OCI-LY7 (cell line): ENCODE results near the gene CBFA2T3. TPM values are rescaled to one million over a fixed set of nuclear protein-coding genes. Genes with fewer than 3 reads are reported as not detected.

ENCODE experiments used
- BruUV-seq: library from RNA; stranded (reverse); fragments of 400-500 nt; replicated peaks from 2 replicates; lab custom pipeline; 2021; lab: Mats Ljungman, UMichigan
- CTCF ChIA-PET: fragments of 300-600 bp; sonication (Branson Sonifier 250); formaldehyde crosslinking; loops from one replicate; lab custom pipeline; 2022; ENCODE audit warnings: antibody characterized with exemption; ENCODE audit not compliant: unreplicated experiment; lab: Charles Lee
- POLR2A ChIA-PET: fragments of 300-600 bp; sonication (Branson Sonifier 250); formaldehyde crosslinking; loops from one replicate; lab custom pipeline; 2022; ENCODE audit warnings: antibody characterized with exemption; lab: Charles Lee
- DNase-seq: peaks from one replicate; pipeline ENCODE4 v3.0.0-alpha.2; 2015; ENCODE audit warnings: low spot score
- H2AFZ ChIP-seq: fragments of 200-600 bp; sonication (generic), shearing (Covaris generic); 2 replicates; pipeline ENCODE4 v1.6.1; 2014; ENCODE audit warnings: mild to moderate bottlenecking, antibody characterized with exemption, low read length, moderate library complexity
- H3K27ac ChIP-seq: fragments of 200-600 bp; sonication (generic); 2 replicates; pipeline ENCODE4 v1.5.1; 2014; ENCODE audit warnings: mixed run types, low read depth, mild to moderate bottlenecking, moderate library complexity, low read length, inconsistent platforms; ENCODE audit not compliant: poor library complexity, severe bottlenecking
- H3K36me3 ChIP-seq: fragments of 200-600 bp; sonication (generic); 2 replicates; pipeline ENCODE4 v1.6.1; 2014; ENCODE audit warnings: mild to moderate bottlenecking, antibody characterized with exemption, low read length, moderate library complexity, mixed read lengths; ENCODE audit not compliant: insufficient read depth
- H3K4me1 ChIP-seq: fragments of 200-600 bp; sonication (generic); 2 replicates; pipeline ENCODE4 v1.5.1; 2014; ENCODE audit warnings: mild to moderate bottlenecking, low read length; ENCODE audit not compliant: insufficient read depth, poor library complexity, severe bottlenecking
- H3K4me2 ChIP-seq: fragments of 200-600 bp; sonication (generic); 2 replicates; pipeline ENCODE4 v1.6.1; 2014; ENCODE audit warnings: mild to moderate bottlenecking, low read length
- H3K4me3 ChIP-seq: fragments of 200-600 bp; sonication (generic); 2 replicates; pipeline ENCODE4 v1.5.1; 2014; ENCODE audit warnings: mild to moderate bottlenecking, low read depth, low read length; ENCODE audit not compliant: poor library complexity, severe bottlenecking
- H3K79me2 ChIP-seq: fragments of 200-600 bp; sonication (generic); 2 replicates; pipeline ENCODE4 v1.6.1; 2016; ENCODE audit warnings: low read depth, mild to moderate bottlenecking, low read length, moderate library complexity, mixed read lengths; ENCODE audit not compliant: insufficient read depth
- H3K9me2 ChIP-seq: fragments of 200-600 bp; sonication (generic); 2 replicates; pipeline ENCODE4 v1.6.1; 2016; ENCODE audit warnings: mild to moderate bottlenecking, low read length, mixed read lengths; ENCODE audit not compliant: insufficient read depth
- H3K9me3 ChIP-seq: fragments of 200-600 bp; sonication (generic); 2 replicates; pipeline ENCODE4 v1.6.1; 2014; ENCODE audit warnings: mild to moderate bottlenecking, mixed run types, low read length, mixed read lengths
- H4K20me1 ChIP-seq: fragments of 200-600 bp; sonication (generic); 2 replicates; pipeline ENCODE4 v1.6.1; 2014; ENCODE audit warnings: mild to moderate bottlenecking, antibody characterized with exemption, low read length, moderate library complexity, mixed read lengths; ENCODE audit not compliant: insufficient read depth
- CTCF ChIP-seq: fragments of 200-600 bp; sonication (generic); conservative IDR thresholded peaks from 2 replicates; pipeline ENCODE4 v1.5.1; 2014; ENCODE audit warnings: mild to moderate bottlenecking, antibody characterized with exemption, low read length, moderate library complexity, mixed read lengths
- EZH2phosphoT487 ChIP-seq: fragments of 200-600 bp; sonication (generic); IDR thresholded peaks from 2 replicates; pipeline ENCODE4 v1.6.1; 2018; ENCODE audit warnings: low read depth, borderline replicate concordance, mild to moderate bottlenecking, mixed run types, antibody characterized with exemption, low read length, moderate library complexity, mixed read lengths
- intact Hi-C: fragments of 100-400 bp; cut with micrococcal nuclease; formaldehyde crosslinking; loops from one replicate; pipeline ENCODE4 v1.10.0; 2022; ENCODE audit not compliant: unreplicated experiment
- total RNA-seq, 2 experiments: library from RNA; depleted of rRNA in 1 of 2; stranded (reverse); fragments of >200 nt in 1 of 2; shearing (Covaris generic) in 1 of 2; gene quantifications; 2 replicates each; pipeline ENCODE4 v1.2.3, GENCODE V29; 2014 to 2022

CBFA2T3 gene
- total RNA-seq, 2 experiments from 2014 or later, result 1.1 to 48.0 TPM

GRCh38 chr16:88835383-88835782 is 141.6 kb downstream of the CBFA2T3 start:
- BruUV-seq, result no TSS peak
- POLR2A ChIA-PET, result no interaction called here
- H3K36me3 ChIP-seq, result no peaks in the 10 kb centered on the region
- no peak for TF ChIP-seq CTCF
- TF ChIP-seq EZH2phosphoT487, result no peak
- H2AFZ ChIP-seq, result no peak overlapping the region
- H4K20me1 ChIP-seq, result no peaks in the 10 kb centered on the region
- no peak overlapping the region for H3K4me3 ChIP-seq
- H3K9me2 ChIP-seq, result no peaks in the 10 kb centered on the region
- no peak for DNase-seq
- intact Hi-C loops, result no loop called here
- H3K4me1 ChIP-seq, result no peaks in the 10 kb centered on the region
- H3K9me3 ChIP-seq, result no peaks in the 10 kb centered on the region
- H3K79me2 ChIP-seq, result no peaks in the 10 kb centered on the region
- CTCF ChIA-PET, result no interaction called here
- no peak overlapping the region for H3K4me2 ChIP-seq
- no peak overlapping the region for H3K27ac ChIP-seq

GRCh38 chr16:88834670-88835069 is 142.3 kb downstream of the CBFA2T3 start:
- Histone ChIP-seq H3K9me2 (no peaks in the 10 kb centered on the region), H3K9me3 (no peaks in the 10 kb centered on the region), H4K20me1 (no peaks in the 10 kb centered on the region), H2AFZ (no peak overlapping the region), H3K4me1 (no peaks in the 10 kb centered on the region), H3K27ac (no peak overlapping the region), H3K36me3 (no peaks in the 10 kb centered on the region), H3K4me3 (no peak overlapping the region), H3K4me2 (no peak overlapping the region), H3K79me2 (no peaks in the 10 kb centered on the region)
- no TSS peak for BruUV-seq
- CTCF ChIA-PET, result no interaction called here
- TF ChIP-seq CTCF (no peak), EZH2phosphoT487 (no peak)
- POLR2A ChIA-PET, result no interaction called here
- intact Hi-C loops, result no loop called here
- no peak for DNase-seq

- intact Hi-C loops, result no loop called here
- BruUV-seq, result no TSS peak
- no peak overlapping the region for H3K4me3 ChIP-seq
- CTCF ChIA-PET, result interaction anchor here (0.6 kb wide), 1 partner anchor 652 kb away, joined by 3 read pairs; no protein-coding TSS in a partner anchor
- no peak overlapping the region for H3K27ac ChIP-seq
- no peak overlapping the region for H3K4me2 ChIP-seq
- H4K20me1 ChIP-seq, result no peaks in the 10 kb centered on the region
- DNase-seq, result no peak
- H3K9me3 ChIP-seq, result no peaks in the 10 kb centered on the region
- H3K9me2 ChIP-seq, result no peaks in the 10 kb centered on the region
- no peaks in the 10 kb centered on the region for H3K79me2 ChIP-seq
- H3K4me1 ChIP-seq, result no peaks in the 10 kb centered on the region
- TF ChIP-seq CTCF (no peak), EZH2phosphoT487 (no peak)
- no peak overlapping the region for H2AFZ ChIP-seq
- POLR2A ChIA-PET, result interaction anchor here (0.6 kb wide), 1 partner anchor 863 kb away, joined by 4 read pairs; no protein-coding TSS in a partner anchor
- H3K36me3 ChIP-seq, result no peaks in the 10 kb centered on the region
Measured at GRCh38 chr16:88833086-88833485, 143.9 kb downstream of the CBFA2T3 start.
